ENCODE results near the gene ID3. TPM values are rescaled to one million over a fixed set of nuclear protein-coding genes. Genes with fewer than 3 reads are reported as not detected.
A peak's percentile ranks its signal among the peaks of the same experiment; 100 is the strongest.
"Not testable (repeated sequence)": the region's sequence is repeated elsewhere in the genome, so short reads cannot be mapped to it uniquely, and the experiment has no call there.

ID3 gene
- total RNA-seq, 2 donors from 2014 or later = 145 to 357 TPM

GRCh38 chr1:23590058-23590783 is 30.9 kb upstream of the ID3 start:
- no peaks in the 10 kb centered on the region for H3K36me3 ChIP-seq
- DNase-seq (ENCODE audit: low spot score) = no peak
- H3K4me1 ChIP-seq = peaks cover 0 to 10% of the 10 kb centered on the region in 2 donors
- no peak overlapping the region for H3K27ac ChIP-seq
- H3K4me3 ChIP-seq = no peak overlapping the region
- no peaks in the 10 kb centered on the region for H3K9me3 ChIP-seq
- no peak for TF ChIP-seq CTCF (IDR thresholded peaks at IDR 0.05)
- H3K27me3 ChIP-seq = no peaks in the 10 kb centered on the region

- H3K4me1 ChIP-seq = peaks cover 0 to 10% of the 10 kb centered on the region in 2 donors
- no peaks in the 10 kb centered on the region for H3K27me3 ChIP-seq
- H3K4me3 ChIP-seq = no peak overlapping the region
- no peak for DNase-seq (ENCODE audit: low spot score)
- no peaks in the 10 kb centered on the region for H3K36me3 ChIP-seq
- H3K27ac ChIP-seq = peak overlapping the region in 1 of 2 donors; percentile 3
- no peaks in the 10 kb centered on the region for H3K9me3 ChIP-seq
- TF ChIP-seq CTCF (IDR thresholded peaks at IDR 0.05) = no peak
These were observed 30.3 kb upstream of the ID3 start for GRCh38 chr1:23589585-23589986.

GRCh38 chr1:23588749-23589548 is 29.6 kb upstream of the ID3 start:
- Histone ChIP-seq H3K9me3 (no peaks in the 10 kb centered on the region), H3K27me3 (no peaks in the 10 kb centered on the region), H3K27ac (peak overlapping the region in 1 of 2 donors; percentile 3), H3K4me1 (peaks cover 0 to 10% of the 10 kb centered on the region in 2 donors), H3K4me3 (no peak overlapping the region), H3K36me3 (no peaks in the 10 kb centered on the region)
- TF ChIP-seq CTCF (IDR thresholded peaks at IDR 0.05) = no peak
- no peak for DNase-seq (ENCODE audit: low spot score)

GRCh38 chr1:23585321-23586022 is 26.2 kb upstream of the ID3 start:
- Histone ChIP-seq H3K27ac (no peak overlapping the region), H3K4me3 (no peak overlapping the region), H3K9me3 (no peaks in the 10 kb centered on the region), H3K27me3 (no peaks in the 10 kb centered on the region), H3K4me1 (peaks cover 0 to 9% of the 10 kb centered on the region in 2 donors), H3K36me3 (no peaks in the 10 kb centered on the region)
- TF ChIP-seq CTCF (IDR thresholded peaks at IDR 0.05) = no peak
- DNase-seq (ENCODE audit: low spot score) = no peak

- not testable (repeated sequence) for H3K9me3 ChIP-seq; H3K27me3 ChIP-seq; H3K4me3 ChIP-seq; DNase-seq (ENCODE audit: low spot score); H3K27ac ChIP-seq; H3K36me3 ChIP-seq
- peaks cover 0 to 12% of the 10 kb centered on the region in 2 donors for H3K4me1 ChIP-seq
These were observed 24.4 kb upstream of the ID3 start for GRCh38 chr1:23583727-23584126.

- no peak overlapping the region for H3K4me3 ChIP-seq
- no peaks in the 10 kb centered on the region for H3K27me3 ChIP-seq
- H3K36me3 ChIP-seq = no peaks in the 10 kb centered on the region
- H3K27ac ChIP-seq = no peak overlapping the region
- TF ChIP-seq CTCF (IDR thresholded peaks at IDR 0.05) = no peak
- H3K9me3 ChIP-seq = no peaks in the 10 kb centered on the region
- H3K4me1 ChIP-seq = peaks cover 0 to 21% of the 10 kb centered on the region in 2 donors
- DNase-seq (ENCODE audit: low spot score) = no peak
These were observed 23.5 kb upstream of the ID3 start for GRCh38 chr1:23582820-23583219.

All from right atrium auricular region (tissue), 2 donors.